Uterus (tissue), 2 donors: ENCODE data around the gene BMPR2.

Experiments
- POLR2A ChIP-seq, 2 donors: fragments of 450-650 bp; IDR thresholded peaks; one replicate each; pipeline ENCODE4 v1.6.1; 2016; ENCODE audit warnings: antibody characterized with exemption in 2 of 2, mild to moderate bottlenecking in 1 of 2, moderate library complexity in 1 of 2
- TF ChIP-seq, protein P1 (sequence below), 4 experiments: fragments of 200-600 bp in 2 of 4; fragments of 450-650 bp in 2 of 4; sonication (generic) in 2 of 4; IDR thresholded peaks; one replicate each; pipeline ENCODE4 v1.5.1; 2016 to 2019; ENCODE audit warnings: antibody characterized with exemption in 4 of 4, mild to moderate bottlenecking in 2 of 4, moderate library complexity in 1 of 4

DNA sequence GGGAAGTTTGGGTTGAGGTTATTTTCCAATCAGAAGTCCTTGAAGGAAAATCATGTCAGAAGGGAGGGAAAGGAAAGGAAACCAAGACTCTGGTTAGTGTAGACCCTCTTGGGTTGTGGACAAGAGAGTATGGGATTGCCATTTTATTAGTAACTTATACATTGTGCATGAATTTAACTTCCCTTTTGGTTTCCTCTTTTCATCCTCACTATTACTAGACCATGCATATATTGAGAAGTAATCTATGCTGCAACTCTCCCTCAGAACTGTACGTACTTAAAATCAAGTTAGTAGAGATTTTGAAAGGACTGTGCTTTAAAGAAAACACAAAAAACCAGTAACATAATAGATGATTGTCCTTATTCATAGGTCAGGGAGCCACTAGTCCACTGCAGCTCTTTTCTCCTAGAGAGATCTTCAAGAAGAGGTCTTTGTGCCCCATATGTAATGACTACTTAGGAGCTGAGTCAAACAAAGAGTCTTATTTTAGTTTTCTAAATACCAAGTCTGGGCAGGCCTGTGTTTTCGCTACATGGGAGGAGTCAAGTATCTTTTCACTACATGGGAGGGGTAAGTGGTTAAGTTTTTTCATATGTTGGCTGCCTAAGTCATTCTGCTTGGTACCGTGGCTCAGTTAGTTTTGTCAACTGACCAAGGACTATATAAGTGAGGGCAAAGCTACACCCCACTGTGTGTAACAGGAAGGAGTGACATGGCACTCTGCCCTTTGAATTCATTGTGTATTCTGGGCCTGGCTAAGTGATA, 233.4 kb downstream of the BMPR2 start:
- TF ChIP-seq, protein P1, sequence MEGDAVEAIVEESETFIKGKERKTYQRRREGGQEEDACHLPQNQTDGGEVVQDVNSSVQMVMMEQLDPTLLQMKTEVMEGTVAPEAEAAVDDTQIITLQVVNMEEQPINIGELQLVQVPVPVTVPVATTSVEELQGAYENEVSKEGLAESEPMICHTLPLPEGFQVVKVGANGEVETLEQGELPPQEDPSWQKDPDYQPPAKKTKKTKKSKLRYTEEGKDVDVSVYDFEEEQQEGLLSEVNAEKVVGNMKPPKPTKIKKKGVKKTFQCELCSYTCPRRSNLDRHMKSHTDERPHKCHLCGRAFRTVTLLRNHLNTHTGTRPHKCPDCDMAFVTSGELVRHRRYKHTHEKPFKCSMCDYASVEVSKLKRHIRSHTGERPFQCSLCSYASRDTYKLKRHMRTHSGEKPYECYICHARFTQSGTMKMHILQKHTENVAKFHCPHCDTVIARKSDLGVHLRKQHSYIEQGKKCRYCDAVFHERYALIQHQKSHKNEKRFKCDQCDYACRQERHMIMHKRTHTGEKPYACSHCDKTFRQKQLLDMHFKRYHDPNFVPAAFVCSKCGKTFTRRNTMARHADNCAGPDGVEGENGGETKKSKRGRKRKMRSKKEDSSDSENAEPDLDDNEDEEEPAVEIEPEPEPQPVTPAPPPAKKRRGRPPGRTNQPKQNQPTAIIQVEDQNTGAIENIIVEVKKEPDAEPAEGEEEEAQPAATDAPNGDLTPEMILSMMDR (IDR thresholded peaks at IDR 0.05) = no peak
- no peak for TF ChIP-seq POLR2A (IDR thresholded peaks at IDR 0.05)
